Activated CD4-positive, alpha-beta T cell treated with anti-CD3 and anti-CD28 coated beads, Interleukin-2, Interleukin-4, amounts not matched to agents 100 ng/mL and 50 ng/mL, durations not matched to agents 16 hours and 8 hours (primary cell): Measurements from ENCODE around the gene ARID4A.
"Not testable (repeated sequence)": the region's sequence is repeated elsewhere in the genome, so short reads cannot be mapped to it uniquely, and the experiment has no call there.

Experiments used
- DNase-seq: peaks from one replicate; pipeline ENCODE4 v3.0.0-alpha.2; 2020; ENCODE audit warnings: low spot score

ARID4A gene

GRCh38 chr14:58294201-58294600 lies 4.2 kb upstream of the ARID4A start:
- no peak for DNase-seq

- no peak for DNase-seq
Observed at GRCh38 chr14:58296726-58297125, 1.6 kb upstream of the ARID4A start.

- no peak for DNase-seq
Observed at GRCh38 chr14:58297412-58297761, 968 bp upstream of the ARID4A start.

- DNase-seq, result peak; percentile 99
Observed at GRCh38 chr14:58297762-58298476, 436 bp upstream of the ARID4A start.

GRCh38 chr14:58299401-58300330 lies 1.3 kb downstream of the ARID4A start:
- DNase-seq, result no peak

- no peak for DNase-seq
Observed at GRCh38 chr14:58301416-58301815, 3.1 kb downstream of the ARID4A start.

GRCh38 chr14:58305730-58306129 lies 7.4 kb downstream of the ARID4A start:
- no peak for DNase-seq

GRCh38 chr14:58307597-58308316 lies 9.4 kb downstream of the ARID4A start:
- no peak for DNase-seq

GRCh38 chr14:58309086-58309485 lies 10.7 kb downstream of the ARID4A start:
- no peak for DNase-seq

GRCh38 chr14:58313699-58314098 lies 15.3 kb downstream of the ARID4A start:
- DNase-seq, result no peak

GRCh38 chr14:58315606-58316005 lies 17.3 kb downstream of the ARID4A start:
- DNase-seq, result no peak

GRCh38 chr14:58327019-58327418 lies 28.7 kb downstream of the ARID4A start:
- no peak for DNase-seq

- DNase-seq, result peak; percentile 91
Observed at GRCh38 chr14:58331111-58331510, 32.8 kb downstream of the ARID4A start.

GRCh38 chr14:58332561-58332960 lies 34.2 kb downstream of the ARID4A start:
- DNase-seq, result no peak

- not testable (repeated sequence) for DNase-seq
Observed at GRCh38 chr14:58339666-58340065, 41.3 kb downstream of the ARID4A start.

GRCh38 chr14:58341152-58341748 lies 42.9 kb downstream of the ARID4A start:
- no peak for DNase-seq

GRCh38 chr14:58343535-58343934 lies 45.2 kb downstream of the ARID4A start:
- not testable (repeated sequence) for DNase-seq

GRCh38 chr14:58353516-58354299 lies 55.4 kb downstream of the ARID4A start:
- no peak for DNase-seq

- DNase-seq, result no peak
Observed at GRCh38 chr14:58354808-58355207, 56.5 kb downstream of the ARID4A start.

- DNase-seq, result no peak
Observed at GRCh38 chr14:58356268-58356667, 57.9 kb downstream of the ARID4A start.

- DNase-seq, result not testable (repeated sequence)
Observed at GRCh38 chr14:58362272-58362671, 63.9 kb downstream of the ARID4A start.
